Measurements from ENCODE around the gene CDKL2.

The CDKL2 gene

DNA sequence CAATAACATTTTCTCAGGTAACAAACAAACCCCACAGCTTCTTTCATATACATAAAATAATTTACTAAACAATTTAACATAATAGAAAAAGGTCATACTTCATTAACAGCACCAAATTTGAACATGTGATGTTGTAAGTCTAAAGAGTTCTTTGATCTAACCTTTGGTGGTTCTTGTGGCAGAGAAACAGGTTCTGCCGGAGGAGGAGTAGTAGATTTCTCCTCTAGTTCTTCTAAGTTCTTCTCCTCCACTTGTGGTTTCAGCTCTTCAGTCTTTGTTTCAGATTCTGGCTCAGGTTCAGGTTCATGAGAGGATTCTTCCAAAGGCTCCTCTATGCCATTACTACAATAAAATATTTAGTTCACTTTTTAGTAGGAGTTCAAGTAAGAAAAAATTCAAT lies 24.6 kb upstream of the CDKL2 start:
- TF ChIP-seq FOXM1 (IDR thresholded peaks at IDR 0.05; ENCODE audit: borderline replicate concordance, low read depth) (no peak), EGR1 (IDR thresholded peaks at IDR 0.05) (no peak), MAX (IDR thresholded peaks at IDR 0.05) (no peak), RAD21 (IDR thresholded peaks at IDR 0.05; ENCODE audit: low read depth) (no peak), TAF1 (IDR thresholded peaks at IDR 0.05; ENCODE audit: low read depth) (no peak), NFIC (IDR thresholded peaks at IDR 0.05) (no peak), ZBTB7A (IDR thresholded peaks at IDR 0.05; ENCODE audit: low read depth) (no peak), EP300 (IDR thresholded peaks at IDR 0.05; ENCODE audit: borderline replicate concordance) (no peak), YY1 (IDR thresholded peaks at IDR 0.05; ENCODE audit: low read depth) (no peak), CEBPB (IDR thresholded peaks at IDR 0.05) (no peak), TEAD4 (IDR thresholded peaks at IDR 0.05) (no peak), TCF12 (IDR thresholded peaks at IDR 0.05; ENCODE audit: low read depth) (no peak), CREB1 (IDR thresholded peaks at IDR 0.05; ENCODE audit: low read depth) (no peak)
- TF ChIP-seq, protein P1, sequence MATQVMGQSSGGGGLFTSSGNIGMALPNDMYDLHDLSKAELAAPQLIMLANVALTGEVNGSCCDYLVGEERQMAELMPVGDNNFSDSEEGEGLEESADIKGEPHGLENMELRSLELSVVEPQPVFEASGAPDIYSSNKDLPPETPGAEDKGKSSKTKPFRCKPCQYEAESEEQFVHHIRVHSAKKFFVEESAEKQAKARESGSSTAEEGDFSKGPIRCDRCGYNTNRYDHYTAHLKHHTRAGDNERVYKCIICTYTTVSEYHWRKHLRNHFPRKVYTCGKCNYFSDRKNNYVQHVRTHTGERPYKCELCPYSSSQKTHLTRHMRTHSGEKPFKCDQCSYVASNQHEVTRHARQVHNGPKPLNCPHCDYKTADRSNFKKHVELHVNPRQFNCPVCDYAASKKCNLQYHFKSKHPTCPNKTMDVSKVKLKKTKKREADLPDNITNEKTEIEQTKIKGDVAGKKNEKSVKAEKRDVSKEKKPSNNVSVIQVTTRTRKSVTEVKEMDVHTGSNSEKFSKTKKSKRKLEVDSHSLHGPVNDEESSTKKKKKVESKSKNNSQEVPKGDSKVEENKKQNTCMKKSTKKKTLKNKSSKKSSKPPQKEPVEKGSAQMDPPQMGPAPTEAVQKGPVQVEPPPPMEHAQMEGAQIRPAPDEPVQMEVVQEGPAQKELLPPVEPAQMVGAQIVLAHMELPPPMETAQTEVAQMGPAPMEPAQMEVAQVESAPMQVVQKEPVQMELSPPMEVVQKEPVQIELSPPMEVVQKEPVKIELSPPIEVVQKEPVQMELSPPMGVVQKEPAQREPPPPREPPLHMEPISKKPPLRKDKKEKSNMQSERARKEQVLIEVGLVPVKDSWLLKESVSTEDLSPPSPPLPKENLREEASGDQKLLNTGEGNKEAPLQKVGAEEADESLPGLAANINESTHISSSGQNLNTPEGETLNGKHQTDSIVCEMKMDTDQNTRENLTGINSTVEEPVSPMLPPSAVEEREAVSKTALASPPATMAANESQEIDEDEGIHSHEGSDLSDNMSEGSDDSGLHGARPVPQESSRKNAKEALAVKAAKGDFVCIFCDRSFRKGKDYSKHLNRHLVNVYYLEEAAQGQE (IDR thresholded peaks at IDR 0.05; ENCODE audit: low read depth) = no peak
- TF ChIP-seq, protein P2, sequence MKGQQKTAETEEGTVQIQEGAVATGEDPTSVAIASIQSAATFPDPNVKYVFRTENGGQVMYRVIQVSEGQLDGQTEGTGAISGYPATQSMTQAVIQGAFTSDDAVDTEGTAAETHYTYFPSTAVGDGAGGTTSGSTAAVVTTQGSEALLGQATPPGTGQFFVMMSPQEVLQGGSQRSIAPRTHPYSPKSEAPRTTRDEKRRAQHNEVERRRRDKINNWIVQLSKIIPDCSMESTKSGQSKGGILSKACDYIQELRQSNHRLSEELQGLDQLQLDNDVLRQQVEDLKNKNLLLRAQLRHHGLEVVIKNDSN (IDR thresholded peaks at IDR 0.05) = no peak

GRCh38 chr4:75653845-75654503 lies 23.6 kb upstream of the CDKL2 start:
- no peak for TF ChIP-seq EGR1 (IDR thresholded peaks at IDR 0.05)
- TF ChIP-seq RAD21 (IDR thresholded peaks at IDR 0.05; ENCODE audit: low read depth) = peak; percentile 42; the same call in 1 of the 2 replicates
- TF ChIP-seq TEAD4 (IDR thresholded peaks at IDR 0.05) = peak; percentile 47; the same call in 1 of the 2 replicates
- no peak for TF ChIP-seq FOXM1 (IDR thresholded peaks at IDR 0.05; ENCODE audit: borderline replicate concordance, low read depth)
- no peak for TF ChIP-seq EP300 (IDR thresholded peaks at IDR 0.05; ENCODE audit: borderline replicate concordance)

GRCh38 chr4:75644095-75644494 lies 13.8 kb upstream of the CDKL2 start:
- TF ChIP-seq NFIC (IDR thresholded peaks at IDR 0.05) (no peak), RAD21 (IDR thresholded peaks at IDR 0.05; ENCODE audit: low read depth) (no peak), CREB1 (IDR thresholded peaks at IDR 0.05; ENCODE audit: low read depth) (no peak), EP300 (IDR thresholded peaks at IDR 0.05; ENCODE audit: borderline replicate concordance) (no peak), CEBPB (IDR thresholded peaks at IDR 0.05) (no peak), ZBTB7A (IDR thresholded peaks at IDR 0.05; ENCODE audit: low read depth) (no peak), TEAD4 (IDR thresholded peaks at IDR 0.05) (no peak), FOXM1 (IDR thresholded peaks at IDR 0.05; ENCODE audit: borderline replicate concordance, low read depth) (no peak), TAF1 (IDR thresholded peaks at IDR 0.05; ENCODE audit: low read depth) (no peak)
- TF ChIP-seq, protein P2 (IDR thresholded peaks at IDR 0.05) = no peak

GRCh38 chr4:75643651-75644050 lies 13.3 kb upstream of the CDKL2 start:
- TF ChIP-seq RAD21 (IDR thresholded peaks at IDR 0.05; ENCODE audit: low read depth) (no peak), TCF12 (IDR thresholded peaks at IDR 0.05; ENCODE audit: low read depth) (no peak), EP300 (IDR thresholded peaks at IDR 0.05; ENCODE audit: borderline replicate concordance) (no peak), CREB1 (IDR thresholded peaks at IDR 0.05; ENCODE audit: low read depth) (no peak), TEAD4 (IDR thresholded peaks at IDR 0.05) (no peak), CEBPB (IDR thresholded peaks at IDR 0.05) (no peak), EGR1 (IDR thresholded peaks at IDR 0.05) (no peak), TAF1 (IDR thresholded peaks at IDR 0.05; ENCODE audit: low read depth) (no peak), MAX (IDR thresholded peaks at IDR 0.05) (no peak), YY1 (IDR thresholded peaks at IDR 0.05; ENCODE audit: low read depth) (no peak), NFIC (IDR thresholded peaks at IDR 0.05) (no peak), ZBTB7A (IDR thresholded peaks at IDR 0.05; ENCODE audit: low read depth) (no peak)
- TF ChIP-seq, protein P1 (IDR thresholded peaks at IDR 0.05; ENCODE audit: low read depth) = no peak
- TF ChIP-seq, protein P2 (IDR thresholded peaks at IDR 0.05) = no peak

GRCh38 chr4:75639124-75639695 lies 8.9 kb upstream of the CDKL2 start:
- TF ChIP-seq FOXM1 (IDR thresholded peaks at IDR 0.05; ENCODE audit: borderline replicate concordance, low read depth) (no peak), CEBPB (IDR thresholded peaks at IDR 0.05) (no peak), MAX (IDR thresholded peaks at IDR 0.05) (no peak), NFIC (IDR thresholded peaks at IDR 0.05) (no peak), EGR1 (IDR thresholded peaks at IDR 0.05) (no peak), TEAD4 (IDR thresholded peaks at IDR 0.05) (no peak), TCF12 (IDR thresholded peaks at IDR 0.05; ENCODE audit: low read depth) (no peak), ZBTB7A (IDR thresholded peaks at IDR 0.05; ENCODE audit: low read depth) (no peak), YY1 (IDR thresholded peaks at IDR 0.05; ENCODE audit: low read depth) (no peak), TAF1 (IDR thresholded peaks at IDR 0.05; ENCODE audit: low read depth) (no peak), CREB1 (IDR thresholded peaks at IDR 0.05; ENCODE audit: low read depth) (no peak), RAD21 (IDR thresholded peaks at IDR 0.05; ENCODE audit: low read depth) (no peak), EP300 (IDR thresholded peaks at IDR 0.05; ENCODE audit: borderline replicate concordance) (no peak)
- TF ChIP-seq, protein P2 (IDR thresholded peaks at IDR 0.05) = no peak
- TF ChIP-seq, protein P1 (IDR thresholded peaks at IDR 0.05; ENCODE audit: low read depth) = no peak
